Thymus (tissue), 11 donors: Measurements from ENCODE around the gene TENM4. TPM values are rescaled to one million over a fixed set of nuclear protein-coding genes. Genes with fewer than 3 reads are reported as not detected.
"Not testable (repeated sequence)": the region's sequence is repeated elsewhere in the genome, so short reads cannot be mapped to it uniquely, and the experiment has no call there.

ENCODE experiments used
- DNase-seq, 9 donors: peaks; one replicate each; pipeline ENCODE4 v3.0.0-alpha.2; 2013; ENCODE audit warnings: low spot score in 9 of 9, low read depth in 6 of 9, missing footprints in 1 of 9
- H3K27ac ChIP-seq, 2 donors: one replicate each; pipeline ENCODE4 v1.5.1; 2013; ENCODE audit warnings: control low read depth in 1 of 2, low read depth in 1 of 2, low read length in 1 of 2, mild to moderate bottlenecking in 1 of 2, moderate library complexity in 1 of 2
- H3K27me3 ChIP-seq, 2 donors: one replicate each; pipeline ENCODE4 v1.5.1; 2013; ENCODE audit warnings: low read length in 1 of 2; ENCODE audit not compliant: control insufficient read depth in 2 of 2, insufficient read depth in 1 of 2
- H3K36me3 ChIP-seq, 2 donors: one replicate each; pipeline ENCODE4 v1.5.1; 2013; ENCODE audit warnings: low read length in 1 of 2, mild to moderate bottlenecking in 1 of 2, moderate library complexity in 1 of 2; ENCODE audit not compliant: control insufficient read depth in 2 of 2, insufficient read depth in 2 of 2
- H3K4me1 ChIP-seq, 2 donors: one replicate each; pipeline ENCODE4 v1.5.1; 2013; ENCODE audit warnings: low read length in 2 of 2; ENCODE audit not compliant: control insufficient read depth in 2 of 2, insufficient read depth in 2 of 2
- H3K4me3 ChIP-seq, 2 donors: one replicate each; pipeline ENCODE4 v1.5.1; 2013; ENCODE audit warnings: low read length in 2 of 2, control low read depth in 1 of 2, mild to moderate bottlenecking in 1 of 2
- H3K9me3 ChIP-seq, 2 donors: one replicate each; pipeline ENCODE4 v1.5.1; 2013; ENCODE audit warnings: low read length in 1 of 2, mild to moderate bottlenecking in 1 of 2; ENCODE audit not compliant: control insufficient read depth in 2 of 2, insufficient read depth in 1 of 2
- WGBS: extraction: QIAGEN DNeasy Blood & Tissue Kit; methylation state at CpG from one replicate; pipeline ENCODE4 v1.1.7; 2013; 5-methylcytosine and 5-hydroxymethylcytosine counted together
- polyA plus RNA-seq: library from polyadenylated mRNA; stranded (reverse); fragments of 200-250 nt; gene quantifications from one replicate; pipeline ENCODE4 v1.2.3, GENCODE V29; 2013
- total RNA-seq: library from RNA; stranded (reverse); fragments of 120-200 nt; gene quantifications from one replicate; pipeline ENCODE4 v1.2.4, GENCODE V29; 2013
- donor health status: healthy.

The TENM4 gene
- total and polyA plus RNA-seq, 2 donors, result 1.0 to 2.8 TPM

DNA sequence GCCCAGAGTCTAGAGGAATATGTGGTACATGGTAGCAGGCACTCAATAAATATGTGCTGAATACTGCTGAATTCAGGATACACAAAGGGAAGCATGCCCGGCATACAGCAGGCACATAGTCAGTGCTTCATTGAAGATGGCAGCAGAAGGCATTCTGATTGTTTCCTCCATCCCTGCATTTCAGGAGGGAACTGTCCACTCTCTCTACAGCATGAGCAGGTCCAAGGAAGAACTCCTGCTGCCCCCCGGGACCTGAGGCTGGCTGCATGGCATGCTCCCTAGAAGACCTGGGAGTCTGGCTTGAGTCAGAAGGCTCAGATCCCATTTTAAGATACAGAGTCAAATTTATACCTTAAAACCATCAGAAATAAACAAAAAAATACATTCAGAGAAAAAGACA, 546.8 kb downstream of the TENM4 start:
- H3K27ac ChIP-seq, result no peak overlapping the region

DNA sequence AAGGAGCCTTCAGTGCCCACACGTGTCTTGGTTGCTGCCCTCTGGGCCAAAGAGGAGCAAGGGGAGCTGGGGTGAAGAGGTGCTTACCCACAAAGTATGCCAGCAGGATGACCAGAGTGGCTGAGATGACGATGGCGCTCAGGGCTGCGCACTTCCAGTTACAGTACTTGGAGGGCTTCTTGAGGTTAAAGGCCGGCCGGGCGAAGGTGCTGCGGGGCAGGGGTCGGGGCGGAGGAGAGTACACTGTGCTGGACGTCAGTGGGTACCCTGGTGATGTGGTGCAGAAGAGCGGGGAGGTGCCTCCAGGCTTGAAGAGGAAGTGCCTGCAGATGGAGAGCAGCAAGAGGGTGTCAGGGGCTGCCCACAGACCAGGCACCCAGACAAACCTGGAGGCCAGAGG, 551.1 kb downstream of the TENM4 start:
- no peaks in the 10 kb centered on the region for H3K36me3 ChIP-seq
- no peaks in the 10 kb centered on the region for H3K27me3 ChIP-seq
- no peak for DNase-seq
- no peak overlapping the region for H3K27ac ChIP-seq
- WGBS, result 93% methylated on average over 12 of the region's 12 CpGs
- H3K4me1 ChIP-seq, result no peaks in the 10 kb centered on the region
- no peaks in the 10 kb centered on the region for H3K9me3 ChIP-seq
- no peak overlapping the region for H3K4me3 ChIP-seq

More for the DNA sequence above, 546.8 kb downstream of the TENM4 start:
- Histone ChIP-seq H3K9me3 (no peaks in the 10 kb centered on the region), H3K27me3 (no peaks in the 10 kb centered on the region), H3K4me1 (no peaks in the 10 kb centered on the region), H3K36me3 (no peaks in the 10 kb centered on the region), H3K4me3 (no peak overlapping the region)
- no peak for DNase-seq
- 96% methylated on average over 2 of the region's 2 CpGs for WGBS

DNA sequence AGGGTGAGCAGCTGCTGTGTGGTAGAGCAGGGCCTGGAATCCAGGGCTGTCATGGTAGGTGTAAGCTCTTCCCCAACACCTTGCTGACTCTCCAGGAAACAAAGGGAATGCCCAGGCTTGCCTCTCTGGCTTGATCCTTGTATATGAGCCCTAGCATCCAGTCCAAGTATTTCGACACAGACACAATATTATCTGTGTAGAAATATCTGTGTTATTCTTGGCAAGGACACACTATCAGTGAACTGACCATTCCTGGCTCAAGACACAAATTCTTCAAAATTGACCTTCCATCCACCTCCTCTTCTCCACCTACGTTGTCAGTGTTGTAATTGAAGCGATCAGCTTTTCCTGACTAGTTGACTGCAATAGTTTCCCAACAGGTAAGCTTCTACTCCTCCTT, 554.2 kb downstream of the TENM4 start:
- no peaks in the 10 kb centered on the region for H3K27me3 ChIP-seq
- H3K4me1 ChIP-seq, result no peaks in the 10 kb centered on the region
- no peaks in the 10 kb centered on the region for H3K36me3 ChIP-seq
- no peak overlapping the region for H3K27ac ChIP-seq
- WGBS, result 89% methylated on average over 3 of the region's 3 CpGs
- DNase-seq, result peak in 1 of 9 donors; percentile 10
- no peaks in the 10 kb centered on the region for H3K9me3 ChIP-seq
- H3K4me3 ChIP-seq, result no peak overlapping the region

DNA sequence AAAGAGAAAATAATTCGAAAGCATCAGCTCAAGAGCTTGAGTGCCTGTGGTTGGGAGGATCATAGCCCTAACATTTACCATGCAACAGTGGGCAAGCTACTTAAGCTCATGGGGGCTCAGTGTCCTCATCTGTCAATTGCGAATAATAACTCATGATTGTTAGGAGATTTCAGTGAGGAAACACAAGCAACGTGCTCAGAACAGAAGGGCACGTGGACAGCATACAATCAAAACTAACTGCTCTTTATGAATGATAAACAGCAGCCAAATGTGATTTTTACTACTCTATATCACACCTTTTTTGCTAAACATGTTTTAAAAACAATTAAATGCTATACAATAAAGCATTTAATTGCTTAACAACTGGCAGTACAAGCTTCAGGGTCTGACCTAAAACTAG, 556.1 kb downstream of the TENM4 start:
- H3K4me3 ChIP-seq, result no peak overlapping the region
- H3K27ac ChIP-seq, result no peak overlapping the region
- H3K9me3 ChIP-seq, result peaks cover 0 to under 1% of the 10 kb centered on the region in 2 donors
- no peak for DNase-seq
- no peaks in the 10 kb centered on the region for H3K27me3 ChIP-seq
- no peaks in the 10 kb centered on the region for H3K4me1 ChIP-seq
- H3K36me3 ChIP-seq, result no peaks in the 10 kb centered on the region
- WGBS, result 88% methylated on average over 4 of the region's 4 CpGs

DNA sequence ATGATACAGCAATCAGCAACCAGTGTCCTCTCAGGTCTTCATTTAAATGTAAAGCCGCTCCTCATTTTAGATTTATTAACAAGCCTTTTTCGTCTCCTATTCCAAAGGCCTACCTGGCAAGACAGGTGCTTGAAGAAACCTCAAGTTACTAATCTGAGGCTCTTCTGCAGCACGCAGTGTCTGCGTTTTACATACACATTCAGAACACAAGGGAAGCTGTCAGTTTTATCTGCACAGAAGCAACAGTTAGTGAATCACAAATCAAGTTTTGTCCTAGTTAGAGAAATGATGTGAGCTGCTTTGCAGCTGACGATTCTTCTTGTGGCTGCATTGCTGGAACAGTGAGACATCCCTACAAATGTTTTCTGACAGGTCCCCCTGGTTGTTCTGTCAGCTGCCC, 557.3 kb downstream of the TENM4 start:
- Histone ChIP-seq H3K9me3 (peaks cover 0 to 5% of the 10 kb centered on the region in 2 donors), H3K4me3 (no peak overlapping the region), H3K4me1 (no peaks in the 10 kb centered on the region), H3K36me3 (no peaks in the 10 kb centered on the region), H3K27ac (no peak overlapping the region), H3K27me3 (no peaks in the 10 kb centered on the region)
- WGBS, result 96% methylated on average over 5 of the region's 5 CpGs
- DNase-seq, result no peak

DNA sequence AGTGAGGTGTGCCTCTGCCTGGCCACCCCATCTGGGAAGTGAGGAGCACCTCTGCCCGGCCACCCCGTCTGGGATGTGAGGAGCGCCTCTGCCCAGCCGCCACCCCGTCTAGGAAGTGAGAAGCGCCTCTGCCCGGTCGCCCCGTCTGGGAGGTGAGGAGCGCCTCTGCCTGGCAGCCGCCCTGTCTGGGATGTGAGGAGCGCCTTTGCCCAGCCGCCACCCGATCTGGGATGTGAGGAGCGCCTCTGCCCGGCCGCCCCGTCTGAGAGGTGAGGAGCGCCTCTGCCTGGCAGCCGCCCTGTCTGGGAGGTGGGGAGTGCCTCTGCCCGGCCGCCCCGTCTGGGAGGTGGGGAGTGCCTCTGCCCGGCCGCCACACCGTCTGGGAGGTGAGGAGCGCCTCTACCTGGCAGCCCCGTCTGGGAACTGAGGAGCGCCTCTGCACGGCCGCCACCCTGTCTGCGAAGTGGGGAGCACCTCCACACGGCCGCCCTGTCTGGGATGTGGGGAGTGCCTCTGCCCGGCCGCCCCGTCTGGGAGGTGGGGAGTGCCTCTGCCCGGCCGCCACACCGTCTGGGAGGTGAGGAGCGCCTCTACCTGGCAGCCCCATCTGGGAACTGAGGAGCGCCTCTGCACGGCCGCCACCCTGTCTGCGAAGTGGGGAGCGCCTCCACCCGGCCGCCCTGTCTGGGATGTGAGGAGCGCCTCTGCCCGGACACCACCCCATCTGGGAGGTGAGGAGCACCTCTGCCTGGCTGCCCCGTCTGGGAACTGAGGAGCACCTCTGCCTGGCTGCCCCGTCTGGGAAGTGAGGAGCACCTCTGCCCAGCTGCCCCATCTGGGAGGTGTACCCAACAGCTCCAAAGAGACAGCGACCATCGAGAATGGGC, 561.5 kb downstream of the TENM4 start:
- WGBS, result 97% methylated on average over 54 of the region's 54 CpGs
- DNase-seq, result not testable (repeated sequence)

DNA sequence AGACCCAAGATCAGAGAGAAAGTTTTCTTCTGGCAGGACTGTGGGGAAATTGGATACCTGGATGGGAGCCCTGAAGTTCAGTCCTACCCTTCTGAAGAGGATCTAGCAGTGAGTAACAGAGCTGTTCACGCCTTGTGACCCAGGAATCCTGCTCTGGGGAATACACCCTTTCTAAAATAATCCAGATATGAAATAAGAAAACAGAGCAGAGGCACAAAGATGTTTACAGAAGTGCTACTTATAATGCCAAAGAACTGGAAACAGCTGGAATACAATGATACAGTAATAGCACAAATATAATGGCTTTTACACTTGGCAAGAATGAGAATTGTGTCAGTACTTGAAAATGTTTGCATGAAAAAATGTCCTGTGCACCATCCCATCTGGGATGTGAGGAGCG, 562.2 kb downstream of the TENM4 start:
- Histone ChIP-seq H3K9me3 (peaks cover 0 to 9% of the 10 kb centered on the region in 2 donors), H3K4me1 (no peaks in the 10 kb centered on the region), H3K4me3 (no peak overlapping the region), H3K27ac (no peak overlapping the region), H3K27me3 (no peaks in the 10 kb centered on the region), H3K36me3 (no peaks in the 10 kb centered on the region)
- DNase-seq, result no peak
- 94% methylated on average over 2 of the region's 2 CpGs for WGBS

More for the DNA sequence above, 561.5 kb downstream of the TENM4 start:
- not testable (repeated sequence) for H3K4me3 ChIP-seq, H3K9me3 ChIP-seq, H3K27ac ChIP-seq, H3K4me1 ChIP-seq, H3K27me3 ChIP-seq, H3K36me3 ChIP-seq

DNA sequence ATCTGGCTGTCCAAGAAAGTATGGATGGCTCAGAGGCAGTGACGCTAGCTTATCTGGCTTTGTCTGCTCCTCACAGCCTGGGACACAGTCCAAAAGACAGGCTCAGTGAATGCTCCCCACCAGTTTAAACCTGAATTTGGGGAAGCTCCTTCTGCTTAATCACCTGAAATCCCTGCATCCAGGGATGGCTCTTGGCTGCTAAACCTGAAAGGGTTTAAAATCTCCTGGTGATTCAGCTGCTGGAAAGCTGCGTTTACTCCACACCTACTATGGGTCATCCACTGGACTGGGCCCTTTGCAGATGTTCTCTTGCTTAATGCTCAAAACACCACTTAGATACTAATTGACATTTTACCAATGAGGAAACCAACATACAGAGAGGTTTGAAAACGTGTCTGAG, 564.2 kb downstream of the TENM4 start:
- Histone ChIP-seq H3K36me3 (no peaks in the 10 kb centered on the region), H3K4me1 (no peaks in the 10 kb centered on the region), H3K4me3 (no peak overlapping the region), H3K27me3 (no peaks in the 10 kb centered on the region), H3K27ac (no peak overlapping the region), H3K9me3 (peaks cover 0 to 9% of the 10 kb centered on the region in 2 donors)
- no peak for DNase-seq
- WGBS, result 86% methylated on average over 3 of the region's 3 CpGs

DNA sequence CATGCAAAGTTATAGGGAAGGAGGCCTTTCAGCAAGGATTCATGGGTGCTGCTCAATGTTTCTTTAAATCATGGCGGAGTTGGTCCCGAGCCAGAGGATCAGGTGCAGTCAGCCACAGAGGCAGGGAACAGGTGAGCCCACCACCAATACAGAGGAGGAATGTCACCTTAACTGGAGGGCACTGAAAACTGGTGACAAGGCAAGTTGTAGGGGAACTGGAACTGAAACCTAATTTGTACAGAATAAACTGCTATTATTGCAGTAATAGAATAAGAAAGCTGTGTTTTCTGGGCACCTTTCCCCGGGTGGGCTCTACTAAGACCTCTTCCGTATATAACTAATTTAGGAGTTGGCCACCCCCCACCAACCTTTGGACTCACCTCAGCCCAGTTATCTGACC, 570.2 kb downstream of the TENM4 start:
- WGBS, result 92% methylated on average over 4 of the region's 4 CpGs
- no peak for DNase-seq
- Histone ChIP-seq H3K27me3 (no peaks in the 10 kb centered on the region), H3K27ac (no peak overlapping the region), H3K36me3 (no peaks in the 10 kb centered on the region), H3K4me1 (no peaks in the 10 kb centered on the region), H3K9me3 (no peaks in the 10 kb centered on the region), H3K4me3 (no peak overlapping the region)
